K562 (cell line): ENCODE data around the gene GARIN5B.

Source experiments
- ARHGAP35 ChIP-seq: fragments of 450-650 bp; IDR thresholded peaks from 2 replicates; pipeline ENCODE4 v1.6.1; 2018; ENCODE audit not compliant: partially characterized antibody
- ATF2 ChIP-seq: sonication (generic); formaldehyde crosslinking; IDR thresholded peaks from 2 replicates; pipeline ENCODE4 v1.8.1; 2022; ENCODE audit warnings: missing genetic modification reagents
- BRF2 ChIP-seq: IDR thresholded peaks from 3 replicates; pipeline ENCODE4 v1.6.1; 2011; ENCODE audit warnings: borderline replicate concordance, mild to moderate bottlenecking; ENCODE audit not compliant: insufficient read length, insufficient read depth
- CTCF ChIP-seq, 3 experiments: IDR thresholded peaks in 2 of 3; conservative IDR thresholded peaks in 1 of 3; 2 replicates each; pipeline ENCODE4 v1.5.1; 2011 to 2012; ENCODE audit warnings: low read length in 3 of 3, mild to moderate bottlenecking in 3 of 3, control low read depth in 2 of 3, improper control_type of control experiment in 1 of 3, inconsistent platforms in 1 of 3, low read depth in 1 of 3, mixed read lengths in 1 of 3, moderate library complexity in 1 of 3; ENCODE audit not compliant: insufficient read depth in 2 of 3
- EZH2 ChIP-seq: IDR thresholded peaks from 2 replicates; pipeline ENCODE4 v1.6.1; 2012; ENCODE audit warnings: low read depth, mild to moderate bottlenecking, inconsistent platforms, low read length, borderline replicate concordance
- GABPB1 ChIP-seq: sonication (generic); formaldehyde crosslinking; IDR thresholded peaks from 2 replicates; pipeline ENCODE4 v1.8.0; 2022; ENCODE audit warnings: mild to moderate bottlenecking, missing genetic modification reagents
- GTF3C2 ChIP-seq: IDR thresholded peaks from 3 replicates; pipeline ENCODE4 v1.6.1; 2011; ENCODE audit warnings: borderline replicate concordance, mild to moderate bottlenecking, moderate library complexity; ENCODE audit not compliant: insufficient read length; ENCODE audit errors: extremely low read depth
- MAX ChIP-seq: sonication (generic); formaldehyde crosslinking; IDR thresholded peaks from 2 replicates; pipeline ENCODE4 v1.9.0; 2022; ENCODE audit warnings: mild to moderate bottlenecking, missing genetic modification reagents
- MXI1 ChIP-seq: IDR thresholded peaks from 2 replicates; pipeline ENCODE4 v1.6.1; 2011; ENCODE audit warnings: low read depth, mild to moderate bottlenecking, improper control_type of control experiment, low read length
- TRIM28 ChIP-seq: fragments of 450-650 bp; IDR thresholded peaks from 2 replicates; pipeline ENCODE4 v1.6.1; 2017
- ZBTB33 ChIP-seq: sonication (generic); formaldehyde crosslinking; IDR thresholded peaks from 2 replicates; pipeline ENCODE4 v1.8.1; 2023; ENCODE audit warnings: mild to moderate bottlenecking, missing genetic modification reagents
- ZBTB8A ChIP-seq: fragments of 450-650 bp; IDR thresholded peaks from 2 replicates; pipeline ENCODE4 v1.6.1; 2018; ENCODE audit warnings: mild to moderate bottlenecking, moderate library complexity; ENCODE audit not compliant: partially characterized antibody
- ZNF586 ChIP-seq: fragments of 450-650 bp; formaldehyde crosslinking; conservative IDR thresholded peaks from 2 replicates; pipeline ENCODE4 v1.4.0; 2020; ENCODE audit warnings: mild to moderate bottlenecking, moderate library complexity

GRCh38 chr19:55376241-55376933 lies 13.3 kb upstream of the GARIN5B start, which contains the start of gene TMEM190:
- no peak for TF ChIP-seq ATF2 (CRISPR knock-in tag)
- no peak for TF ChIP-seq CTCF (IDR thresholded peaks at IDR 0.05 in 2 of 3, conservative IDR thresholded peaks at IDR 0.05 in 1 of 3; ENCODE audit: insufficient read depth in 2 of 3, low read depth in 1 of 3, low read length in 3 of 3)
- 0 out of 2 replicates have a peak, but pooled peaks have one; percentile 33 for TF ChIP-seq ZBTB33
- no peak for TF ChIP-seq TRIM28
- TF ChIP-seq ZBTB8A = no peak
- TF ChIP-seq MAX (CRISPR knock-in tag) = no peak
- TF ChIP-seq ZNF586 (CRISPR knock-in tag) = no peak
- TF ChIP-seq EZH2 = no peak
- TF ChIP-seq GTF3C2 = no peak
- no peak for TF ChIP-seq GABPB1 (CRISPR knock-in tag)
- no peak for TF ChIP-seq MXI1
- no peak for TF ChIP-seq BRF2
- no peak for TF ChIP-seq ARHGAP35
